Gastroesophageal sphincter (tissue), 4 donors: ENCODE data around the gene PPP2R3A. TPM values are rescaled to one million over a fixed set of nuclear protein-coding genes. Genes with fewer than 3 reads are reported as not detected.

ENCODE experiments used
- ATAC-seq: fragments of 150-250 bp; one replicate; pipeline ENCODE4 v1.9.1; 2016; ENCODE audit warnings: mild to moderate bottlenecking, moderate library complexity
- H3K27ac ChIP-seq, 4 donors: fragments of 200-600 bp; sonication (generic) in 3 of 4; 1 replicate in 3 of 4; 2 replicates in 1 of 4; pipeline ENCODE4 v1.5.1; 2016 to 2019
- H3K27me3 ChIP-seq: fragments of 200-600 bp; sonication (generic); one replicate; pipeline ENCODE4 v1.5.1; 2019
- H3K36me3 ChIP-seq, 2 donors: fragments of 200-600 bp; sonication (generic); one replicate each; pipeline ENCODE4 v1.5.1; 2019; ENCODE audit warnings: control low read depth in 1 of 2
- H3K4me1 ChIP-seq, 3 donors: fragments of 200-600 bp; sonication (generic); 1 replicate in 2 of 3; 2 replicates in 1 of 3; pipeline ENCODE4 v1.5.1; 2016 to 2019; ENCODE audit warnings: control low read depth in 2 of 3
- H3K4me3 ChIP-seq, 2 donors: fragments of 200-600 bp; sonication (generic); one replicate each; pipeline ENCODE4 v1.5.1; 2019; ENCODE audit warnings: mild to moderate bottlenecking in 1 of 2, moderate library complexity in 1 of 2
- H3K9me3 ChIP-seq, 3 donors: fragments of 200-600 bp; sonication (generic); one replicate each; pipeline ENCODE4 v1.5.1; 2017 to 2019; ENCODE audit warnings: control low read depth in 2 of 3
- CTCF ChIP-seq, 4 experiments: fragments of 200-600 bp in 2 of 4; fragments of 450-650 bp in 2 of 4; sonication (generic) in 1 of 4; IDR thresholded peaks; one replicate each; pipeline ENCODE4 v1.5.1; 2017 to 2019; ENCODE audit warnings: antibody characterized with exemption in 4 of 4, mild to moderate bottlenecking in 2 of 4, moderate library complexity in 2 of 4
- EP300 ChIP-seq: sonication (generic); formaldehyde crosslinking; IDR thresholded peaks from one replicate; pipeline ENCODE4 v1.6.1; 2017; ENCODE audit warnings: antibody characterized with exemption, mild to moderate bottlenecking
- POLR2A ChIP-seq, 2 donors: fragments of 450-650 bp; IDR thresholded peaks; one replicate each; pipeline ENCODE4 v1.6.1; 2017; ENCODE audit warnings: antibody characterized with exemption in 2 of 2, mild to moderate bottlenecking in 2 of 2, moderate library complexity in 1 of 2
- POLR2AphosphoS5 ChIP-seq: sonication (generic); formaldehyde crosslinking; IDR thresholded peaks from one replicate; pipeline ENCODE4 v1.6.1; 2017; ENCODE audit warnings: antibody characterized with exemption
- WGBS, 2 donors: methylation state at CpG; one replicate each; pipeline ENCODE4 v1.1.5; 2018; ENCODE audit warnings: low coverage in 1 of 2; 5-methylcytosine and 5-hydroxymethylcytosine counted together
- total RNA-seq, 4 donors: library from RNA; depleted of rRNA; stranded (reverse); fragments of >200 nt; gene quantifications; one replicate each; pipeline ENCODE4 v1.1.0, GENCODE V29; 2016

The PPP2R3A gene
- total RNA-seq, 4 donors from 2014 or later, result 22.5 to 31.8 (median 27.8) TPM

DNA sequence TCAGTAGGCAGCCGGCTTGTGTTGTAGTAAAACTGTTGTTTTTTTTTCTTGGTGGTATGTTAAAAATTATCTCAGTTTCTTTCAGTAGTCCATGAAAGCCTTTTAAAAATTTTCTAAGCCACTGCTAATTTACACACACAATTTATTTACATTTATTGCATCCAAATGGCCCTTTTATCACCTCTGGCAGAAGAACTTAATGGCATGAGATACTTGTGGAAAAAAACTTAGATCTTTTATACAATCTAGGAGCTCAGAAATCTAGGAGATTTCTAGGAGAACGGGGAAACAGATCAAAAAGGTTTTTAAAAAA, 1.4 kb downstream of the PPP2R3A start:
- 15 to 27% methylated on average over 2 of the region's 2 CpGs for WGBS, 2 donors
- TF ChIP-seq POLR2AphosphoS5, result no peak

DNA sequence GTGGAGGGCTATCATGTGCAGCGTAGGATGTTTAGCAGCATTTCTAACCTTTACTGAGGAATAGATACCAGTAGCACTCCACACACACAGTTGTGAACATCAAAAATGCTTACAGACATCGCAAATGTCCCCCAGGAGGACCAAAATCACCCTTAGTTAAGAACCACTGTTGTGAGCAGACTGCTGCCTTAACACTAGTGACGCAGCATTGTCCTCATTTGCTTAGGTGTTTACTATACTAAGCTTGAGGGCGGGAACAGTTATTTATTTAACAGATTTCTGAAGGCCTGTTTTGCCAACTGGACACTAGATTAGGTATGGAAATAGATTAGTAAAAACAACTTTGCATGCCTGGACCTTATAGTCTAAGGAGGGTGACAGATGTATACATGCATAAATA, 2.3 kb downstream of the PPP2R3A start:
- Histone ChIP-seq H3K4me1 (peaks cover 0 to 76% (median 0%) of the 10 kb centered on the region in 3 donors), H3K4me3 (peak overlapping the region; percentile 78 to 89)

More for the DNA sequence above, 1.4 kb downstream of the PPP2R3A start:
- ATAC-seq, result no peak
- H3K36me3 ChIP-seq, result no peaks in the 10 kb centered on the region
- no peaks in the 10 kb centered on the region for H3K27me3 ChIP-seq
- no peaks in the 10 kb centered on the region for H3K9me3 ChIP-seq
- peaks cover 0 to 66% (median 0%) of the 10 kb centered on the region in 3 donors for H3K4me1 ChIP-seq
- peak overlapping the region; percentile 86 to 98 (median 96) for H3K27ac ChIP-seq
- H3K4me3 ChIP-seq, result peak overlapping the region; percentile 78 to 89

DNA sequence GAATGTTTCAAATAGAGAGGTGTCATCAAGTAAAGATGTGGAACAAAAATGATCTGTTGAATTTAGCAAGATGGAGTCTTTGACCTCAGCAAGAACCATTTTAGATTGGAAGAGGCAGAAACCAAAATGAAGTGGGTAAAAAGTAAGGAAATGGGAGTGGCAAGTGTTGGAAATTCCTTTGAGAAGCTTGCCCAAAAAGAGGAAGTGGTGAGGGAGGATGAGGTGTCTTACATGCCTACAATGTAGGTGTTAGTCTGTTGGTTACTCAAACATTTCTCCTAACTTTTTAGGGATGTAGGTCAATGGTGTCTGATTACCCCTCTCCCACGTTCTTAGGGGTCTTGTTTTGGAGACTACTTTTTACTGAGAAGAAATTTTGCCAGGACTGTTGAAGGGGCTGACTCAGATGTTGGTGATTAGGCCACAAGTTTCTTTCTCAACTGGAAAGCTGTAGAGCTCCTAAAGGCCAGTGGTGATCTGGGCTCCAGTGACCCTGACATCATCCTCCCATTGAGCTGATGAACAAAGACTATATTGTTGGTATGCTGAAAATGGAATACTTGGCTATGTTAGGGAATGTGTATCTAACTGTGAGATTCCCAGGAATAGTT, 5.1 kb downstream of the PPP2R3A start:
- Histone ChIP-seq H3K36me3 (no peaks in the 10 kb centered on the region), H3K4me3 (no peak overlapping the region), H3K27ac (no peak overlapping the region), H3K4me1 (peaks cover 0 to 90% (median 2%) of the 10 kb centered on the region in 3 donors), H3K27me3 (no peaks in the 10 kb centered on the region), H3K9me3 (no peaks in the 10 kb centered on the region)
- 80 to 81% methylated on average over 1 of the region's 1 CpG for WGBS, 2 donors
- TF ChIP-seq POLR2AphosphoS5 (no peak), POLR2A (IDR thresholded peaks at IDR 0.05) (no peak), CTCF (IDR thresholded peaks at IDR 0.05) (no peak), EP300 (no peak)
- no peak for ATAC-seq

More for the DNA sequence above, 2.3 kb downstream of the PPP2R3A start:
- Histone ChIP-seq H3K27me3 (no peaks in the 10 kb centered on the region), H3K27ac (peak overlapping the region; percentile 86 to 98 (median 96)), H3K9me3 (no peaks in the 10 kb centered on the region), H3K36me3 (no peaks in the 10 kb centered on the region)
- 66 to 73% methylated on average over 4 of the region's 4 CpGs for WGBS, 2 donors
- no peak for ATAC-seq
- no peak for TF ChIP-seq EP300
- TF ChIP-seq CTCF (IDR thresholded peaks at IDR 0.05), result no peak
- peak; percentile 59 for TF ChIP-seq POLR2AphosphoS5

- Histone ChIP-seq H3K4me3 (no peak overlapping the region), H3K4me1 (peaks cover 0 to 70% (median 2%) of the 10 kb centered on the region in 3 donors), H3K9me3 (no peaks in the 10 kb centered on the region), H3K36me3 (no peaks in the 10 kb centered on the region), H3K27ac (peak overlapping the region in 1 of 4 donors; percentile 1), H3K27me3 (no peaks in the 10 kb centered on the region)
- WGBS, 2 donors, result 77 to 81% methylated on average over 3 of the region's 3 CpGs
- TF ChIP-seq EP300, result no peak
- TF ChIP-seq CTCF (IDR thresholded peaks at IDR 0.05), result no peak
- no peak for TF ChIP-seq POLR2A (IDR thresholded peaks at IDR 0.05)
- TF ChIP-seq POLR2AphosphoS5, result no peak
- no peak for ATAC-seq
These were observed 8.3 kb downstream of the PPP2R3A start for GRCh38 chr3:135973841-135974240.

- peak overlapping the region in 2 of 4 donors; percentile 1 to 42 for H3K27ac ChIP-seq
- TF ChIP-seq EP300, result no peak
- TF ChIP-seq POLR2A (IDR thresholded peaks at IDR 0.05), result no peak
- TF ChIP-seq POLR2AphosphoS5, result no peak
- TF ChIP-seq CTCF (IDR thresholded peaks at IDR 0.05), result no peak
These were observed 9.5 kb downstream of the PPP2R3A start for GRCh38 chr3:135975053-135975452.

More at GRCh38 chr3:135975053-135975452, 9.5 kb downstream of the PPP2R3A start:
- Histone ChIP-seq H3K36me3 (no peaks in the 10 kb centered on the region), H3K27me3 (no peaks in the 10 kb centered on the region), H3K4me1 (peaks cover 0 to 58% (median 2%) of the 10 kb centered on the region in 3 donors), H3K4me3 (no peak overlapping the region), H3K9me3 (no peaks in the 10 kb centered on the region)
- no peak for ATAC-seq
